ENCODE measurements around the gene MLLT1. TPM values are rescaled to one million over a fixed set of nuclear protein-coding genes. Genes with fewer than 3 reads are reported as not detected.
A peak's percentile ranks its signal among the peaks of the same experiment; 100 is the strongest.

Gene MLLT1
- total RNA-seq, 1 experiment from 2014 or later = 55.0 TPM

GRCh38 chr19:6224308-6224675 lies 55.5 kb downstream of the MLLT1 start:
- Histone ChIP-seq H3K4me2 (ENCODE audit: low read length) (no peak overlapping the region), H3K27me3 (ENCODE audit: insufficient read depth, low read length) (no peaks in the 10 kb centered on the region), H3K36me3 (ENCODE audit: control insufficient read depth in 1 of 2, insufficient read depth in 2 of 2, low read length in 2 of 2) (peaks cover 0 to 2% of the 10 kb centered on the region in 2 experiments; a peak in 2 of 4 replicates), H2AFZ (ENCODE audit: low read depth, low read length, poor library complexity, severe bottlenecking) (no peak overlapping the region), H4K20me1 (ENCODE audit: insufficient read depth) (no peaks in the 10 kb centered on the region), H3K9ac (ENCODE audit: low read length) (no peak overlapping the region), H3K79me2 (ENCODE audit: insufficient read depth, low read length) (no peaks in the 10 kb centered on the region; the same call in 1 of the 2 replicates), H3K4me1 (ENCODE audit: control insufficient read depth in 1 of 2, insufficient read depth in 2 of 2, low read length in 2 of 2) (no peaks in the 10 kb centered on the region; a peak in 1 of 4 replicates), H3K4me3 (replicated peaks in 1 of 2; ENCODE audit: low read depth in 1 of 2, low read length in 2 of 2) (no peak overlapping the region), H3K27ac (ENCODE audit: low read depth, low read length) (no peak overlapping the region), H3K9me2 (ENCODE audit: insufficient read depth) (no peaks in the 10 kb centered on the region), H3K9me3 (ENCODE audit: control insufficient read depth in 1 of 2, insufficient read depth in 1 of 2, low read depth in 1 of 2, low read length in 2 of 2) (no peaks in the 10 kb centered on the region)
- no peak; the same call in 1 of the 2 replicates for ATAC-seq
- ChIA-PET POLR2A (no interaction called here), CTCF (no interaction called here), RAD21 (ENCODE audit: low non-redundant PET in 1 of 2, low total read pairs in 2 of 2, uncharacterized antibody in 2 of 2, unreplicated experiment in 2 of 2) (no interaction called here)
- no TSS peak for BruUV-seq (replicated peaks)
- DNase-seq (ENCODE audit: low read depth, low spot score) = no peak
- TF ChIP-seq CTCF (IDR thresholded peaks at IDR 0.05 in 2 of 3, conservative IDR thresholded peaks at IDR 0.05 in 1 of 3; ENCODE audit: borderline replicate concordance in 1 of 3, insufficient read depth in 1 of 3, low read depth in 2 of 3, low read length in 2 of 3) (0 out of 6 replicates have a peak, but pooled peaks of 1 of the 3 experiments have one; percentile 11), TCF7L2 (IDR thresholded peaks at IDR 0.05; ENCODE audit: borderline replicate concordance, extremely low read depth, insufficient read depth, insufficient read length) (no peak)
- intact Hi-C loops (cut with micrococcal nuclease) = no loop called here

- ChIA-PET CTCF (no interaction called here), POLR2A (no interaction called here), RAD21 (ENCODE audit: low non-redundant PET in 1 of 2, low total read pairs in 2 of 2, uncharacterized antibody in 2 of 2, unreplicated experiment in 2 of 2) (no interaction called here)
- H3K27me3 ChIP-seq (ENCODE audit: insufficient read depth, low read length) = no peaks in the 10 kb centered on the region
- H3K4me1 ChIP-seq (ENCODE audit: control insufficient read depth in 1 of 2, insufficient read depth in 2 of 2, low read length in 2 of 2) = peaks cover 0 to 3% of the 10 kb centered on the region in 2 experiments; a peak in 1 of 4 replicates
- no TSS peak for BruUV-seq (replicated peaks)
- ATAC-seq (no peak), DNase-seq (ENCODE audit: low read depth, low spot score) (no peak)
- no peaks in the 10 kb centered on the region for H4K20me1 ChIP-seq (ENCODE audit: insufficient read depth)
- peaks cover 0 to 2% of the 10 kb centered on the region in 2 experiments; a peak in 1 of 4 replicates for H3K36me3 ChIP-seq (ENCODE audit: control insufficient read depth in 1 of 2, insufficient read depth in 2 of 2, low read length in 2 of 2)
- H3K27ac ChIP-seq (ENCODE audit: low read depth, low read length) = no peak overlapping the region
- no peak overlapping the region for H3K9ac ChIP-seq (ENCODE audit: low read length)
- no peak overlapping the region for H3K4me3 ChIP-seq (replicated peaks in 1 of 2; ENCODE audit: low read depth in 1 of 2, low read length in 2 of 2)
- H3K9me3 ChIP-seq (ENCODE audit: control insufficient read depth in 1 of 2, insufficient read depth in 1 of 2, low read depth in 1 of 2, low read length in 2 of 2) = no peaks in the 10 kb centered on the region
- no peaks in the 10 kb centered on the region; the same call in 1 of the 2 replicates for H3K79me2 ChIP-seq (ENCODE audit: insufficient read depth, low read length)
- no peak overlapping the region for H2AFZ ChIP-seq (ENCODE audit: low read depth, low read length, poor library complexity, severe bottlenecking)
- no peaks in the 10 kb centered on the region for H3K9me2 ChIP-seq (ENCODE audit: insufficient read depth)
- no peak overlapping the region for H3K4me2 ChIP-seq (ENCODE audit: low read length)
- intact Hi-C loops (cut with micrococcal nuclease) = no loop called here
- TF ChIP-seq SP1 (IDR thresholded peaks at IDR 0.05; ENCODE audit: low read depth) (no peak), CBX3 (IDR thresholded peaks at IDR 0.05; ENCODE audit: low read depth) (no peak), TCF7L2 (IDR thresholded peaks at IDR 0.05; ENCODE audit: borderline replicate concordance, extremely low read depth, insufficient read depth, insufficient read length) (no peak), ZNF274 (IDR thresholded peaks at IDR 0.05; ENCODE audit: low read depth, low read length) (no peak), ZBTB33 (IDR thresholded peaks at IDR 0.05; ENCODE audit: extremely low read depth, insufficient replicate concordance, low read length) (no peak), REST (IDR thresholded peaks at IDR 0.05; ENCODE audit: low read depth) (no peak), EZH2 (IDR thresholded peaks at IDR 0.05) (no peak), EZH2phosphoT487 (IDR thresholded peaks at IDR 0.05; ENCODE audit: borderline replicate concordance) (no peak)
Observed at GRCh38 chr19:6223461-6224307, 56.1 kb downstream of the MLLT1 start.
